GM12891 (cell line): Measurements from ENCODE around the gene SIN3A. TPM values are rescaled to one million over a fixed set of nuclear protein-coding genes. Genes with fewer than 3 reads are reported as not detected.
"Not testable (repeated sequence)": the region's sequence is repeated elsewhere in the genome, so short reads cannot be mapped to it uniquely, and the experiment has no call there.

Experiments
- DNase-seq: peaks from one replicate; pipeline ENCODE4 v3.0.0; 2011; ENCODE audit warnings: low spot score; ENCODE audit not compliant: insufficient read length
- FAIRE-seq: peaks from 2 replicates; lab custom pipeline; 2011; peaks lifted over from hg19 to GRCh38; lab: Jason Lieb, UNC
- PAX5 ChIP-seq: IDR thresholded peaks from 2 replicates; pipeline ENCODE4 v1.6.1; 2011; ENCODE audit warnings: low read length, moderate library complexity, mild to moderate bottlenecking; ENCODE audit not compliant: insufficient read depth, severe bottlenecking
- POLR2A ChIP-seq: IDR thresholded peaks from 2 replicates; pipeline ENCODE4 v1.6.1; 2011; ENCODE audit warnings: low read depth, low read length, control low read depth
- POLR2AphosphoS5 ChIP-seq: IDR thresholded peaks from 2 replicates; pipeline ENCODE4 v1.6.1; 2011; ENCODE audit warnings: low read depth, low read length, control low read depth
- POU2F2 ChIP-seq: IDR thresholded peaks from 2 replicates; pipeline ENCODE4 v1.6.1; 2011; ENCODE audit warnings: low read depth, mild to moderate bottlenecking, control low read depth, low read length, moderate library complexity
- SPI1 ChIP-seq: IDR thresholded peaks from 2 replicates; pipeline ENCODE4 v1.6.1; 2011; ENCODE audit warnings: low read depth, low read length, control low read depth
- TAF1 ChIP-seq: IDR thresholded peaks from 2 replicates; pipeline ENCODE4 v1.6.1; 2011; ENCODE audit warnings: low read depth, low read length, control low read depth
- polyA plus RNA-seq: library from polyadenylated mRNA; unstranded; fragments of >200 nt; gene quantifications from one replicate; pipeline ENCODE4 v1.2.1, GENCODE V29; 2012; ENCODE audit warnings: low read depth, missing spikeins, inconsistent platforms; ENCODE audit not compliant: missing spikeins

The SIN3A gene
- polyA plus RNA-seq = 14.2 TPM

GRCh38 chr15:75451674-75452363, at the start of gene SIN3A:
TSS of gene SIN3A (minus strand) at chr15:75451690. CDS start at chr15:75430375, 21,315 bp downstream.
- DNase-seq (peak; percentile 60), FAIRE-seq (peak; percentile 92)
- TF ChIP-seq POLR2A = no peak
- TF ChIP-seq SPI1 = no peak
- TF ChIP-seq TAF1 = peak; percentile 44; the same call in 1 of the 2 replicates
- no peak for TF ChIP-seq POU2F2
- no peak for TF ChIP-seq PAX5
- TF ChIP-seq POLR2AphosphoS5 = no peak; the same call in 1 of the 2 replicates

- FAIRE-seq = no peak
Observed at GRCh38 chr15:75493732-75494131, 42.2 kb upstream of the SIN3A start.

GRCh38 chr15:75483961-75484360, 32.5 kb upstream of the SIN3A start:
- TF ChIP-seq POLR2A = no peak
- TF ChIP-seq SPI1 = no peak
- TF ChIP-seq PAX5 = no peak
- TF ChIP-seq POU2F2 = no peak
- TF ChIP-seq TAF1 = no peak
- no peak for TF ChIP-seq POLR2AphosphoS5
- DNase-seq = no peak
- FAIRE-seq = no peak

More at GRCh38 chr15:75493732-75494131, 42.2 kb upstream of the SIN3A start:
- DNase-seq = no peak
- no peak for TF ChIP-seq POLR2AphosphoS5
- TF ChIP-seq POU2F2 = no peak
- no peak for TF ChIP-seq PAX5
- no peak for TF ChIP-seq POLR2A
- TF ChIP-seq SPI1 = no peak
- TF ChIP-seq TAF1 = no peak

- FAIRE-seq, DNase-seq: not testable (repeated sequence)
Observed at GRCh38 chr15:75483556-75483955, 32.1 kb upstream of the SIN3A start.

- TF ChIP-seq TAF1 (no peak), SPI1 (no peak)
- no peak for DNase-seq
- no peak for FAIRE-seq
Observed at GRCh38 chr15:75483106-75483505, 31.6 kb upstream of the SIN3A start.

- DNase-seq, FAIRE-seq: not testable (repeated sequence)
Observed at GRCh38 chr15:75480463-75480862, 29.0 kb upstream of the SIN3A start.

- FAIRE-seq (no peak), DNase-seq (no peak)
- no peak for TF ChIP-seq PAX5
- no peak for TF ChIP-seq POLR2AphosphoS5
- no peak for TF ChIP-seq POU2F2
- TF ChIP-seq SPI1 = no peak
- TF ChIP-seq TAF1 = no peak
- no peak for TF ChIP-seq POLR2A
Observed at GRCh38 chr15:75479670-75480069, 28.2 kb upstream of the SIN3A start.

- not testable (repeated sequence) for FAIRE-seq, DNase-seq
Observed at GRCh38 chr15:75477094-75477493, 25.6 kb upstream of the SIN3A start.

GRCh38 chr15:75468913-75469598, 17.6 kb upstream of the SIN3A start:
- no peak for FAIRE-seq
- DNase-seq = no peak
- TF ChIP-seq POU2F2 (no peak), TAF1 (no peak), SPI1 (no peak), POLR2AphosphoS5 (no peak), PAX5 (no peak)

- FAIRE-seq = no peak
- TF ChIP-seq PAX5 (no peak), POLR2AphosphoS5 (no peak), SPI1 (no peak), POU2F2 (no peak), TAF1 (no peak), POLR2A (no peak)
- no peak for DNase-seq
Observed at GRCh38 chr15:75460646-75461045, 9.2 kb upstream of the SIN3A start.

- no peak for FAIRE-seq
- TF ChIP-seq POLR2A (no peak), POU2F2 (no peak), SPI1 (no peak), POLR2AphosphoS5 (no peak), PAX5 (no peak), TAF1 (no peak)
- no peak for DNase-seq
Observed at GRCh38 chr15:75459581-75459980, 8.1 kb upstream of the SIN3A start.
